ENCODE measurements around the gene NFATC1.

Gene NFATC1

DNA sequence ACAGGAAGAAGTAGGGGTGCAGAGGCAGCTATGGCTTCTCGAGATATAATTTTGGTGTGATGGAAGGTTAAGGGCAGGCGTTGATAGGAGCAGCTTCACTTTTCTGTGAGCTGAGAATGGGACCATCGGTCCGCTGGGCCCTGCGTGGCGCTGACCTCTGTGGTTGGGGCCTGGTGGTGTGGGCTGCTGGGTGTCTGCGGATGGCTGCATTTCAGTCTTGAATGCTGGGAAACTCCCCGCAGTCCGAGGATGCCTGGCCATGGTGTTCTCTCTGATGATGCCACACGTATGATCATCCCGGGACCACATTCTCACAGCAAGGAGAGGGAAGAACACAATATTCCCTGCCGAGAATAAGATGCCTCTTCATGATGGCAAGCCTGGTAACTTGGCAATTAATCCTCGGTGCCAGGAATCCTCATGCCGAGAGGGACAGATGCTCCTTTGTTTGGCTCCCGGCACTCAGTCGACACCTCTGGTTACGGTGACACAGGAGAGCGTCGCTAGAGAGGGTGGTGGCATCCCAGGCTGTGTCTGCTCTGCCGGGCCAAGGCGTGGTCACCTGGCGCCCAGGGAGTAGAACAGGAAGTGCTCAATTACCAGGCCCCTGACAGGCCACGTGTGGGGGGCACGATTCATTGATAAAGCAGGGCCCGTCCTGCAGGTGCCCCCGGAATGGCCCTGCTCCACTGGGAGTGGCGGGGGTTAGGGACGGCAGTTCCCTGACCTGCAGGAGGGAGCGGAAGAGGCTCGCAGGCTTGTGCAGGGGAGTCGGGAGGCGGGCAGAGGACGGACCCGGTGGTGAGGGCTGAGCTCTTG, 164.5 kb downstream of the NFATC1 start:
- DNase-seq, result peak; percentile 8

- DNase-seq, result no peak
Measured at GRCh38 chr18:79560861-79561210, 165.1 kb downstream of the NFATC1 start.

- no peak for DNase-seq
Measured at GRCh38 chr18:79563949-79564348, 168.2 kb downstream of the NFATC1 start.

GRCh38 chr18:79564441-79564840, 168.7 kb downstream of the NFATC1 start:
- DNase-seq, result no peak

- no peak for DNase-seq
Measured at GRCh38 chr18:79566771-79567431, 171.2 kb downstream of the NFATC1 start.

DNA sequence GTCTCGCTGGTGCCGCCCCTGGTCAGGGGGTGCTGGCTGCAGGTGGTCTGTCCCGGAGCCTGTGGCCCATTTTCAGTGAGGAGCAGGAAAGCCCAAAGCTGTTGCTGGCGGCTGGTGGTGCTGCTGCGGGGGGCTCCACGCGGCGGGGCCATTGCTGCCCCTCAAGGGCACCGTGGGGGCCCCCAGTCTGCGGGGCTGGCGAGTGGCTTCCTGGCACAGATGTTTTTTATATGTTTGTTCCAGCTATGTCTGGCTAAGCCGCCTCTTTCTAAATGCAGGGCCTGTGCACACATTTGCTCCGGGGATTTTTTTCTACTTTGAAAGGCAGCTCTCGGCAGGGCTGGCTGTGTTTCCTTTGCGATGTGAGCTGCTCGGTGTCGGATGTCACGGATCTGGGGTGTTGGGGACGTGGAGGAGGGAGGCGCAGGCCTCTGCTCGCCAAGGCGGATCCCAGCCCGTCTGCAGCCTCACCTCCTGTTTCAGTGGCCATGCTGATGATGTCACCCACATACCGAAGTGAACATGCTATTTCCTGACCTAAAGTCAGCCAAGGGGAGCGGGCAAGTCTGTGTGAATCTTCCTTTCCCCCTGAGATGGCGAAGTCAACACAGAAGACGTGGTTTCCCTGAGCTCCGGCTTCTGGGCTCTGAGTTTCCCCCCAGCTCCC, 171.9 kb downstream of the NFATC1 start:
- DNase-seq, result peak; percentile 90

GRCh38 chr18:79568543-79569205, 172.9 kb downstream of the NFATC1 start:
- DNase-seq, result peak; percentile 20

DNA sequence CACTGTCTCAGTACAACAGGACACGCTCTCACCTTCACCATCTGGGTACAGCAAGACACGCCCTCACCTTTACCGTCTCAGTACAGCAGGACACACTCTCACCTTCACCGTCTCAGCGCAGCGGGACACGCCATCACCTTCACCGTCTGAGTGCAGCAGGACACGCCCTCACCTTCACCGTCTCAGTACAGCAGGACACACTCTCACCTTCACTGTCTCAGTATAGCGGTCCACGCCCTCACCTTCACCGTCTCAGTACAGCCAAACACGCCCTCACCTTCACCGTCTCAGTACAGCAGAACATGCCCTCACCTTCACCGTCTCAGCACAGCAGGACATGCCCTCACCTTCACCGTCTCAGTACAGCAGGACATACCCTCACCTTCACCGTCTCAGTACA, 174.0 kb downstream of the NFATC1 start:
- peak; percentile 20 for DNase-seq

GRCh38 chr18:79570266-79571201, 174.8 kb downstream of the NFATC1 start:
- peak; percentile 65 for DNase-seq

GRCh38 chr18:79571211-79572092, 175.7 kb downstream of the NFATC1 start:
- DNase-seq, result peak; percentile 11

DNA sequence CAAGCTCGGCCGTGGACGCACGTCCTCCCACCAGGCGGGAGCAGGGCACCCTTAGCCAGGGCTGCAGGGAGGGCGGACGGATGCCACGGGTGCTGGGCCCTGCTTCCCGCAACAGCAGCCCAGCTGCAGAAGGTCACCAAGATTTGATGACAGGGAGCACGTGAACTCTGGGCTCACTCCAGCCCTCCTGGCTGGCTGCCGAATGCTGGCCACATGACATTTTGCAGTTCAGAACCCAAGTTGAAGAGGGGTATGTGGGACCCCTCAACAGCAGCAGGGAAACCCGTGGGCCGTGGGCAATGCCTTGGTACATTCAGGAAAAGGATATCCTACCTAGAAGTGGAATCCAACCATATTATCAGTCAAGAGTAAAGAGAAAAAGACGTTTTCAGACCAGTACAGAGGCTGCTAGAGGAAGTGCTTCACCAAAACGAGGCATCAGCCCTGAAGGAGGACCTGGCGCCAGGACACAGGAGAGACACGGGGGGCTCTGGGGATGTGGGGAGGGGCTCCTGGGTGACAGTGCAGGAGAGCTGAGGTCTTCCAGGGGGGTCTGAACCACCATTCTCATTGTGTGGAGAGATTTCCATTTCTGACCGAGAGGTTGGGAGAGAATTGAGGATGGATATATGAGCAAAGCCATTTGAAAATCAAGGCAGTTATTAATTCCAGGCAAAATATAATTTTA, 176.5 kb downstream of the NFATC1 start:
- peak; percentile 7 for DNase-seq

DNA sequence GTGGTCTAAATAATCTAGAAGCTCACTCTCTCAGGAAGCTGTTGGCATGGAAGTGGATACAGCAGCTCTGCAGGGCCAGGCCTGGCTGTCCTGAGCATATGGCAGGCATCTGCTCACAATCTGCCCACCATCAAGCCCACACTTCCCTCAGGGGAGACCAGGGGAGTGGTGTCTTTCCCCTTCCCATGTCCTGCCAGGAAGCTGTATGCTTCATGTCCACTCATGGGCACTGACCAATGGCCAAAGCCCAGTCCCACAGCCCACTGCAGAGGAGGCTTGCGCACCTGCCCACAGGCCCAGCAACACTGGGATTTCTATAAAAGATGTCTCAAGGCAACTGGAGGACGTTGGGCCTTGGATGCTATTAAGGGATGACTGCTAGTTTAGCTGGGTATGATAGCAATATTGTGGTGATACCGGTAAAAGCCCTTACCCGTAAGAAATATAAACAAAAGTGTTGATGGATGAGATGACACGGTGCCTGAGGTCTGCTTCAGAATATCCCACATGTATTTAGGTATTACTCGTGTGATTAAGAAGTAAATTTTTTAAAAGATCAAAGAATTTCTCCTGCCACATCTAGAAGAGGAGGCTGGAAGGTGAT, 177.2 kb downstream of the NFATC1 start:
- peak; percentile 6 for DNase-seq

GRCh38 chr18:79573921-79574491, 178.3 kb downstream of the NFATC1 start:
- DNase-seq, result peak; percentile 18

GRCh38 chr18:79574938-79575525, 179.3 kb downstream of the NFATC1 start:
- peak; percentile 44 for DNase-seq

DNA sequence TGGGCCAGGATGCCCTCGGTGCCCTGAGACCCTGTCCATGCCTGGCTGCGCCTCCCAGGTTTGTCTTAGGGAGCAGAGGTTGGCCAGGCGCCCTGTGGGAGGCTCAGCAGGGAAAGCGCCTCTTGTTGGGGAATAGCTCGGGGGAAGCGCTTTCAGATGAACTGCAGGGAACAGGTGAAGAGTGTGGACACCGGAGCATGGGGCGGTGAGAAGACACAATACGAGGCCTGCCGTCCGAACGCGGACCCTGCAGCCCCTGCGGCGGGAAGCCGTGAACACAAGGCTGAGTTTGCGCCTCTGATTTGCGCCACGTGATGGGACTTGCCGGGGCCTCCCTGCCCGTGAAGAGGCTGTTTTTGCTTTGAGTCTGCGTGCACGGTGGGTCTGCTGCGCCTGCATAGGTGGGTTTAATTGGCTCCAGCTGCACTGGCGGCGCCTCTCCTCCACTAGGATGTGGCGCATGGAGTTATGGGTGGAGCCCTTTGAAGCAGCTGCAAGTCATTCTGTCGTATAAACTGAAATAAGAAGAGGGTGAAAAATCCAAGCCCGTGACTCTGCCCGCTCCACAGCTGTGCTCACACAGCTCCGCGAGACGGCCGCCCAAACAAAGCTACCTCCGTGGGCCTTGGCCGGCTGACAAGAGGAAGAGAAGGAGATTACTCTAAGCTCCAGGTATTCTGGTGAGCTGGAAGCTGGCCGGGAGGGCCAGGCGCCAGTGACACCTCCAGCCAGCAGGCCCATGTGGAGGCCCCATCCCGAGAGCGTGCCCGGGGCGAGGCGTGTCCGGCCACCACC, 180.4 kb downstream of the NFATC1 start:
- peak; percentile 87 for DNase-seq

GRCh38 chr18:79576686-79577351, 181.1 kb downstream of the NFATC1 start:
- DNase-seq, result peak; percentile 83

All from right hindlimb (tissue), 1 donor.